ENCODE data around the gene GLTP. TPM values are rescaled to one million over a fixed set of nuclear protein-coding genes. Genes with fewer than 3 reads are reported as not detected.

GLTP gene
- total RNA-seq, 1 experiment from 2014 or later: 78.2 TPM

DNA sequence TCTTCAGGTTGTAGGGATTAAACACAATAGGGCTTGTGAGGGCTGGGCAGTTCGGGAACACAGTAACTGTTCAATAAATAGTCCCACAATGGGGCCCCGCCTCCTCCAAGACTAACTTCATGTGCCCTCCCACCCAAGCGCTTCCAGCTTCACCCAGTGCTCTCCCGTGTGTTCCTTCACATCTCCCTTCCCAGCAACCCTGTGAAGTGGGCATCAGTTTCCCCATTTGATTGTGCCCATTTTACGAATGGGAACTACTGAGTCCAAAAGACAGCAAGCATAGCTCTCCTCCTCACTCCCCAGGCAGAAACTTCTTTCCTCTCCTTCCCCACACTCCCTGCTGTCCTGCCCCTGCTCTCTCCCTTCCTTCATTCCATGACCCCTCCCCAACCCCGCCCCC lies 40.9 kb downstream of the GLTP start:
- DNase-seq (no peak), ATAC-seq (no peak)
- intact Hi-C loops (cut with micrococcal nuclease): no loop called here
- Histone ChIP-seq H4K20me1 (ENCODE audit: low read length) (no peaks in the 10 kb centered on the region), H3K4me2 (ENCODE audit: low read length) (no peak overlapping the region), H3K4me1 (ENCODE audit: insufficient read depth, low read length) (peaks cover 39% of the 10 kb centered on the region), H2AFZ (ENCODE audit: low read length) (no peak overlapping the region), H3K4me3 (ENCODE audit: low read length) (no peak overlapping the region), H3K9me2 (replicated peaks; ENCODE audit: low read length) (no peaks in the 10 kb centered on the region), H3K27me3 (ENCODE audit: low read length) (no peaks in the 10 kb centered on the region), H3K36me3 (ENCODE audit: low read depth, low read length) (no peaks in the 10 kb centered on the region), H3F3A (ENCODE audit: low read length, unreplicated experiment) (no peaks in the 10 kb centered on the region), H3K9me3 (ENCODE audit: low read length) (no peaks in the 10 kb centered on the region), H3K79me2 (ENCODE audit: low read length) (no peaks in the 10 kb centered on the region), H3K9ac (ENCODE audit: low read length) (no peak overlapping the region), H3K27ac (ENCODE audit: low read length) (0 out of 2 replicates have a peak overlapping the region, but pooled peaks have one; percentile 14)
- BruUV-seq (replicated peaks): no TSS peak
- no peak for TF ChIP-seq EZH2 (IDR thresholded peaks at IDR 0.05; ENCODE audit: low read length, unreplicated experiment)
- TF ChIP-seq EZH2phosphoT487 (IDR thresholded peaks at IDR 0.05; ENCODE audit: borderline replicate concordance, low read length): no peak
- no peak for TF ChIP-seq CTCF (conservative IDR thresholded peaks at IDR 0.05; ENCODE audit: low read depth, low read length)
- ChIA-PET POLR2A (ENCODE audit: unreplicated experiment) (no interaction called here), CTCF (no interaction called here)

DNA sequence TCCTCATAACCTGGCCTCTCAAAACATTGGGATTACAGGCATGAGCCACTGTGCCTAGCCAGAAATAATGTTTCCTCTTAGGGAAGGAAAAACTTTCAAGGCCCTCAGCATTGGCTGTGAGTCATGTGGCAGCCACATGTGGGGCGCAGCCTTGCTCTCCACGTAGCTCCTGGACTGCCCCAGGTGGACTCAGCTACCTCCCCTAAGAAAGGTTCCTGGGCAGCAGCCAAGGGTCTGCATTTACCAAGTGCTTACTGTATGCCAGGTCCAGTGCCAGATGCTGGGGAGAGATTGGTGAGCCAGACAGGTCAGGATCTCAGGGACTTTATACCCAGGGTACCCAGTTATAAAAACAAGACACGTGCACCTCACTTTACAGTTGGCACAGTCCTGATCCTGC lies 43.4 kb downstream of the GLTP start:
- POLR2A ChIA-PET (ENCODE audit: unreplicated experiment): no interaction called here
- CTCF ChIA-PET: no interaction called here
- H3K36me3 ChIP-seq (ENCODE audit: low read depth, low read length): no peaks in the 10 kb centered on the region
- no peak overlapping the region for H3K4me2 ChIP-seq (ENCODE audit: low read length)
- intact Hi-C loops (cut with micrococcal nuclease): no loop called here
- H3K4me1 ChIP-seq (ENCODE audit: insufficient read depth, low read length): peaks cover 39% of the 10 kb centered on the region
- BruUV-seq (replicated peaks): no TSS peak
- no peaks in the 10 kb centered on the region for H3K27me3 ChIP-seq (ENCODE audit: low read length)
- no peak overlapping the region for H3K4me3 ChIP-seq (ENCODE audit: low read length)
- H3K79me2 ChIP-seq (ENCODE audit: low read length): no peaks in the 10 kb centered on the region
- no peak for TF ChIP-seq EZH2phosphoT487 (IDR thresholded peaks at IDR 0.05; ENCODE audit: borderline replicate concordance, low read length)
- no peak for TF ChIP-seq CTCF (conservative IDR thresholded peaks at IDR 0.05; ENCODE audit: low read depth, low read length)
- TF ChIP-seq EZH2 (IDR thresholded peaks at IDR 0.05; ENCODE audit: low read length, unreplicated experiment): no peak
- H3K9me2 ChIP-seq (replicated peaks; ENCODE audit: low read length): no peaks in the 10 kb centered on the region
- H3F3A ChIP-seq (ENCODE audit: low read length, unreplicated experiment): no peaks in the 10 kb centered on the region
- H3K27ac ChIP-seq (ENCODE audit: low read length): peak overlapping the region; percentile 65
- DNase-seq (peak; percentile 25), ATAC-seq (no peak)
- H2AFZ ChIP-seq (ENCODE audit: low read length): no peak overlapping the region
- no peaks in the 10 kb centered on the region for H3K9me3 ChIP-seq (ENCODE audit: low read length)
- H4K20me1 ChIP-seq (ENCODE audit: low read length): no peaks in the 10 kb centered on the region
- no peak overlapping the region for H3K9ac ChIP-seq (ENCODE audit: low read length)

- Histone ChIP-seq H3K4me1 (ENCODE audit: insufficient read depth, low read length) (peaks cover 34% of the 10 kb centered on the region), H4K20me1 (ENCODE audit: low read length) (no peaks in the 10 kb centered on the region), H3K4me2 (ENCODE audit: low read length) (no peak overlapping the region), H3F3A (ENCODE audit: low read length, unreplicated experiment) (no peaks in the 10 kb centered on the region), H3K79me2 (ENCODE audit: low read length) (no peaks in the 10 kb centered on the region), H3K27ac (ENCODE audit: low read length) (no peak overlapping the region), H3K4me3 (ENCODE audit: low read length) (no peak overlapping the region), H2AFZ (ENCODE audit: low read length) (no peak overlapping the region), H3K9ac (ENCODE audit: low read length) (no peak overlapping the region), H3K36me3 (ENCODE audit: low read depth, low read length) (no peaks in the 10 kb centered on the region), H3K9me2 (replicated peaks; ENCODE audit: low read length) (no peaks in the 10 kb centered on the region), H3K27me3 (ENCODE audit: low read length) (no peaks in the 10 kb centered on the region), H3K9me3 (ENCODE audit: low read length) (no peaks in the 10 kb centered on the region)
- ATAC-seq (no peak), DNase-seq (no peak)
- ChIA-PET CTCF (interaction anchor here (1.2 kb wide), 1 partner anchor 10 kb away, joined by 10 read pairs; no protein-coding TSS in a partner anchor), POLR2A (ENCODE audit: unreplicated experiment) (no interaction called here)
- intact Hi-C loops (cut with micrococcal nuclease): no loop called here
- no TSS peak for BruUV-seq (replicated peaks)
- no peak for TF ChIP-seq EZH2phosphoT487 (IDR thresholded peaks at IDR 0.05; ENCODE audit: borderline replicate concordance, low read length)
- no peak for TF ChIP-seq CTCF (conservative IDR thresholded peaks at IDR 0.05; ENCODE audit: low read depth, low read length)
- no peak for TF ChIP-seq EZH2 (IDR thresholded peaks at IDR 0.05; ENCODE audit: low read length, unreplicated experiment)
These were observed 44.5 kb downstream of the GLTP start for GRCh38 chr12:109835827-109836226.

Measured in PC-3 (cell line).